T-cell (primary cell): ENCODE data around the gene PRIM2. TPM values are rescaled to one million over a fixed set of nuclear protein-coding genes. Genes with fewer than 3 reads are reported as not detected.
A peak's percentile ranks its signal among the peaks of the same experiment; 100 is the strongest.
"Not testable (repeated sequence)": the region's sequence is repeated elsewhere in the genome, so short reads cannot be mapped to it uniquely, and the experiment has no call there.

Source experiments
- ATAC-seq, 4 experiments: fragments of 200-7000 bp in 3 of 4; fragments of 150-1000 bp in 1 of 4; cut with Tn5 transposase; replicated peaks in 1 of 4; 1 replicate in 3 of 4; 2 replicates in 1 of 4; pipeline ENCODE4 v1.10.0; 2021; ENCODE audit warnings: moderate library complexity in 3 of 4, mild to moderate bottlenecking in 2 of 4, moderate number of reproducible peaks in 1 of 4
- CTCF ChIA-PET, 2 donors: fragments of 300-600 bp; sonication (Branson Sonifier 250); formaldehyde crosslinking; loops; one replicate each; lab custom pipeline; 2022; ENCODE audit warnings: antibody characterized with exemption in 2 of 2; lab: Charles Lee
- POLR2A ChIA-PET, 2 donors: fragments of 300-600 bp; sonication (Branson Sonifier 250); formaldehyde crosslinking; loops; one replicate each; lab custom pipeline; 2022; ENCODE audit warnings: antibody characterized with exemption in 2 of 2; lab: Charles Lee
- DNase-seq, 35 experiments: peaks; one replicate each; pipeline versions ENCODE4 v3.0.0 to v3.0.0-alpha.2; 2013 to 2023
- H3K27ac ChIP-seq: one replicate; pipeline ENCODE4 v1.5.1; 2013; ENCODE audit warnings: low read length
- H3K27me3 ChIP-seq, 2 experiments: replicated peaks in 1 of 2; 1 replicate in 1 of 2; 2 replicates in 1 of 2; pipeline versions ENCODE4 v1.6.1 to v1.7.0; 2013; ENCODE audit warnings: low read length in 1 of 2, mixed read lengths in 1 of 2; ENCODE audit not compliant: control insufficient read depth in 2 of 2, insufficient read depth in 2 of 2; ENCODE audit errors: extremely low read depth in 1 of 2
- H3K36me3 ChIP-seq, 2 donors: 1 replicate in 1 of 2; 2 replicates in 1 of 2; pipeline versions ENCODE4 v1.6.1 to v1.7.0; 2013; ENCODE audit warnings: low read length in 1 of 2; ENCODE audit not compliant: control insufficient read depth in 2 of 2, insufficient read depth in 1 of 2; ENCODE audit errors: extremely low read depth in 1 of 2
- H3K4me1 ChIP-seq, 2 experiments: 1 replicate in 1 of 2; 2 replicates in 1 of 2; pipeline versions ENCODE4 v1.6.1 to v1.7.0; 2013; ENCODE audit warnings: low read length in 2 of 2, mixed read lengths in 1 of 2; ENCODE audit not compliant: insufficient read depth in 2 of 2, control insufficient read depth in 1 of 2; ENCODE audit errors: extremely low read depth in 1 of 2
- H3K4me3 ChIP-seq, 2 donors: 1 replicate in 1 of 2; 2 replicates in 1 of 2; pipeline versions ENCODE4 v1.5.1 to v1.7.0; 2013; ENCODE audit warnings: mild to moderate bottlenecking in 2 of 2, low read length in 1 of 2, moderate library complexity in 1 of 2; ENCODE audit not compliant: control insufficient read depth in 1 of 2; ENCODE audit errors: extremely low read depth in 1 of 2
- H3K9me3 ChIP-seq: 2 replicates; pipeline ENCODE4 v1.7.0; 2013
- H3K27ac Mint-ChIP-seq, 2 donors: one replicate each; pipeline ENCODE4 v1.8.0; 2020 to 2021; ENCODE audit warnings: mild to moderate bottlenecking in 2 of 2, mixed read lengths in 2 of 2
- H3K27me3 Mint-ChIP-seq, 2 donors: one replicate each; pipeline ENCODE4 v1.8.0; 2021 to 2022; ENCODE audit warnings: mixed read lengths in 2 of 2
- H3K36me3 Mint-ChIP-seq: one replicate; pipeline ENCODE4 v1.8.0; 2021; ENCODE audit warnings: mixed read lengths
- H3K4me1 Mint-ChIP-seq, 3 donors: one replicate each; pipeline ENCODE4 v1.8.0; 2020 to 2022; ENCODE audit warnings: mixed read lengths in 3 of 3, mild to moderate bottlenecking in 1 of 3
- H3K4me3 Mint-ChIP-seq, 3 donors: one replicate each; pipeline ENCODE4 v1.8.0; 2020 to 2022; ENCODE audit warnings: mild to moderate bottlenecking in 3 of 3, mixed read lengths in 3 of 3, moderate library complexity in 3 of 3
- H3K9me3 Mint-ChIP-seq, 3 donors: one replicate each; pipeline ENCODE4 v1.8.0; 2020 to 2022; ENCODE audit warnings: mixed read lengths in 3 of 3
- WGBS: methylation state at CpG from one replicate; pipeline ENCODE4 v1.1.5; 2013; ENCODE audit warnings: missing lambda C conversion rate; ENCODE audit not compliant: insufficient coverage; 5-methylcytosine and 5-hydroxymethylcytosine counted together
- total RNA-seq, 35 experiments: library from RNA in 6 of 35; stranded (reverse) in 6 of 35; fragments of 120-200 nt in 1 of 35; gene quantifications; one replicate each; pipeline versions ENCODE4 v1.2.1 to v1.2.4 and lab custom pipeline; 2013 to 2026

The PRIM2 gene
- total RNA-seq, 5 donors from 2014 or later (not counting 1 experiment from before 2014, with no cell fraction given): 11.5 to 17.9 (median 12.0) TPM

GRCh38 chr6:57362340-57362739, 44.9 kb downstream of the PRIM2 start:
- DNase-seq, H3K27me3 Mint-ChIP-seq, H3K4me3 ChIP-seq, ATAC-seq, H3K4me1 ChIP-seq, H3K4me3 Mint-ChIP-seq, H3K9me3 Mint-ChIP-seq, H3K27ac Mint-ChIP-seq, H3K9me3 ChIP-seq, H3K27ac ChIP-seq, H3K27me3 ChIP-seq, POLR2A ChIA-PET, CTCF ChIA-PET, H3K36me3 ChIP-seq: not testable (repeated sequence)
- Mint-ChIP-seq H3K36me3 (peaks cover 13% of the 10 kb centered on the region), H3K4me1 (peaks cover 5 to 20% (median 10%) of the 10 kb centered on the region in 3 donors)
- 83% methylated on average over 1 of the region's 2 CpGs for WGBS

GRCh38 chr6:57365076-57365583, 47.7 kb downstream of the PRIM2 start:
- H3K9me3 ChIP-seq, POLR2A ChIA-PET, H3K27ac ChIP-seq, H3K4me3 Mint-ChIP-seq, H3K27me3 ChIP-seq, H3K9me3 Mint-ChIP-seq, DNase-seq, H3K27ac Mint-ChIP-seq, H3K4me3 ChIP-seq, CTCF ChIA-PET, ATAC-seq, H3K4me1 ChIP-seq, H3K36me3 ChIP-seq, H3K27me3 Mint-ChIP-seq: not testable (repeated sequence)
- H3K36me3 Mint-ChIP-seq: peaks cover 10% of the 10 kb centered on the region
- WGBS: no CpG with 5 or more reads among the region's 2 CpGs
- peaks cover 11 to 14% (median 12%) of the 10 kb centered on the region in 3 donors for H3K4me1 Mint-ChIP-seq

- peaks cover 13 to 19% (median 17%) of the 10 kb centered on the region in 3 donors for H3K4me1 Mint-ChIP-seq
- H3K27me3 Mint-ChIP-seq, ATAC-seq, H3K27ac ChIP-seq, POLR2A ChIA-PET, H3K4me3 Mint-ChIP-seq, H3K4me3 ChIP-seq, CTCF ChIA-PET, H3K9me3 ChIP-seq, H3K4me1 ChIP-seq, H3K9me3 Mint-ChIP-seq, H3K27me3 ChIP-seq, H3K36me3 ChIP-seq, DNase-seq: not testable (repeated sequence)
- peaks cover 18% of the 10 kb centered on the region for H3K36me3 Mint-ChIP-seq
- peak overlapping the region in 1 of 2 donors; percentile 46 for H3K27ac Mint-ChIP-seq
- WGBS: no CpG with 5 or more reads among the region's 4 CpGs
These were observed 51.7 kb downstream of the PRIM2 start for GRCh38 chr6:57368965-57369731.

- H3K27ac Mint-ChIP-seq, ATAC-seq, H3K36me3 ChIP-seq, POLR2A ChIA-PET, CTCF ChIA-PET, H3K27ac ChIP-seq, H3K27me3 ChIP-seq, H3K4me1 ChIP-seq, H3K9me3 ChIP-seq, H3K4me3 ChIP-seq, H3K4me3 Mint-ChIP-seq, H3K9me3 Mint-ChIP-seq, H3K27me3 Mint-ChIP-seq, DNase-seq: not testable (repeated sequence)
- no CpG with 5 or more reads among the region's 1 CpG for WGBS
- H3K36me3 Mint-ChIP-seq: peaks cover 22% of the 10 kb centered on the region
- peaks cover 13 to 17% (median 15%) of the 10 kb centered on the region in 3 donors for H3K4me1 Mint-ChIP-seq
These were observed 54.3 kb downstream of the PRIM2 start for GRCh38 chr6:57371779-57372178.

- H3K9me3 ChIP-seq, CTCF ChIA-PET, H3K4me3 ChIP-seq, H3K36me3 ChIP-seq, H3K27me3 Mint-ChIP-seq, H3K9me3 Mint-ChIP-seq, H3K27ac Mint-ChIP-seq, ATAC-seq, H3K27ac ChIP-seq, POLR2A ChIA-PET, H3K4me3 Mint-ChIP-seq, H3K27me3 ChIP-seq, H3K4me1 ChIP-seq, DNase-seq: not testable (repeated sequence)
- Mint-ChIP-seq H3K4me1 (peaks cover 5 to 12% (median 10%) of the 10 kb centered on the region in 3 donors), H3K36me3 (peaks cover 27% of the 10 kb centered on the region)
- WGBS: no CpG with 5 or more reads among the region's 4 CpGs
These were observed 57.3 kb downstream of the PRIM2 start for GRCh38 chr6:57374764-57375163.

- CTCF ChIA-PET, H3K36me3 ChIP-seq, ATAC-seq, DNase-seq, H3K27me3 Mint-ChIP-seq, POLR2A ChIA-PET, H3K27ac ChIP-seq, H3K4me1 ChIP-seq, H3K4me3 Mint-ChIP-seq, H3K27me3 ChIP-seq, H3K9me3 ChIP-seq, H3K9me3 Mint-ChIP-seq, H3K4me3 ChIP-seq, H3K4me1 Mint-ChIP-seq, H3K27ac Mint-ChIP-seq: not testable (repeated sequence)
- H3K36me3 Mint-ChIP-seq: peaks cover 35% of the 10 kb centered on the region
- WGBS: no CpG with 5 or more reads among the region's 3 CpGs
These were observed 58.7 kb downstream of the PRIM2 start for GRCh38 chr6:57376083-57376482.
